ENCODE data around the gene RNGTT.
"Not testable (repeated sequence)": the region's sequence is repeated elsewhere in the genome, so short reads cannot be mapped to it uniquely, and the experiment has no call there.

RNGTT gene

DNA sequence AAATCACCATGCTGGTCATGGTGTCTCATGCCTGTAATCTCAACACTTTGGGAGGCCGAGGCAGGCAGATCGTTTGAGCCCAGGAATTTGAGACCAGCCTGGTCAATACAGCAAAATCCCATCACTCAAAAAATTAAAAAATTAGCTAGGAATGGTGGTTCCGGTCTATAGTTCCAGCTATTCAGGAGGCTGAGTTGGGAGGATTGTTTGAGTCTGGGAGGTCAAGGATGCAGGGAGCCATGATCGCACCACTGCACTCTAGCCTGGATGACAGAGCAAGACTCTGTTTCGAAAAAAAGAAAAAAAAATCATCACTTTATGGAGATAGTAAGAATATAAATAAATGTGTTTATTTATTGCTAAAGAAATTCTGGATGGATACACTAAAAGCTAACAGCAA lies 124.1 kb downstream of the RNGTT start:
- Mint-ChIP-seq H3K27ac (no peak overlapping the region), H3K27me3 (no peaks in the 10 kb centered on the region), H3K4me1 (peaks cover 16% of the 10 kb centered on the region), H3K36me3 (peaks cover 87% of the 10 kb centered on the region), H3K9me3 (peaks cover 5% of the 10 kb centered on the region), H3K4me3 (no peak overlapping the region)
- no peak for ATAC-seq

GRCh38 chr6:88835210-88835609 lies 128.2 kb downstream of the RNGTT start:
- no peaks in the 10 kb centered on the region for H3K27me3 Mint-ChIP-seq
- H3K4me1 Mint-ChIP-seq: peaks cover 15% of the 10 kb centered on the region
- H3K4me3 Mint-ChIP-seq: no peak overlapping the region
- peaks cover 20% of the 10 kb centered on the region for H3K9me3 Mint-ChIP-seq
- peaks cover 91% of the 10 kb centered on the region for H3K36me3 Mint-ChIP-seq
- ATAC-seq: no peak
- no peak overlapping the region for H3K27ac Mint-ChIP-seq

GRCh38 chr6:88833071-88833470 lies 130.3 kb downstream of the RNGTT start:
- Mint-ChIP-seq H3K9me3 (peaks cover 20% of the 10 kb centered on the region), H3K36me3 (peaks cover 91% of the 10 kb centered on the region)
- not testable (repeated sequence) for H3K27me3 Mint-ChIP-seq, H3K27ac Mint-ChIP-seq, H3K4me1 Mint-ChIP-seq, H3K4me3 Mint-ChIP-seq, ATAC-seq

GRCh38 chr6:88827599-88827998 lies 135.8 kb downstream of the RNGTT start:
- H3K36me3 Mint-ChIP-seq: peaks cover 68% of the 10 kb centered on the region
- H3K4me3 Mint-ChIP-seq, H3K27ac Mint-ChIP-seq, ATAC-seq, H3K27me3 Mint-ChIP-seq: not testable (repeated sequence)
- H3K9me3 Mint-ChIP-seq: peaks cover 13% of the 10 kb centered on the region
- H3K4me1 Mint-ChIP-seq: peaks cover 15% of the 10 kb centered on the region

DNA sequence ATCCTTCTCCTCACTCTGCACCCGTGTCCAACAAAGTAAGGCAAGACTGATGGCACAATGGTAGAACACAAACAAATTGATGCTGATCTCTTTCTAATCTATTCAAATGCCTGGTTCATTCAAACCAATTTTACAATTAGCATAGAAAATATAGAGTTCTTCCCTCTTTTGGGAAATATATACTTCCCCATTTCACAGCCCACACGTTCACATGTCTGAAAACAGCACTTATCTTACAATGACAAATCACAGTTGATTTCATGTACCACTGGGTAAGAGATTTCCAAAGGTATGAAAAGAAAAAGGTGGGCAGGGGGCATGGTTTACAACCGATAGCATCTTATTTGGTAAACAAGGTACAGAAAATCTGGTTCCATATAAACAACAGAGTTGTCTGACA lies 137.6 kb downstream of the RNGTT start:
- H3K9me3 Mint-ChIP-seq: peaks cover 7% of the 10 kb centered on the region
- no peak for ATAC-seq
- no peak overlapping the region for H3K27ac Mint-ChIP-seq
- H3K36me3 Mint-ChIP-seq: peaks cover 59% of the 10 kb centered on the region
- H3K4me3 Mint-ChIP-seq: no peak overlapping the region
- H3K4me1 Mint-ChIP-seq: peaks cover 10% of the 10 kb centered on the region
- no peaks in the 10 kb centered on the region for H3K27me3 Mint-ChIP-seq

GRCh38 chr6:88823998-88824397 lies 139.4 kb downstream of the RNGTT start:
- H3K27ac Mint-ChIP-seq: no peak overlapping the region
- H3K9me3 Mint-ChIP-seq: no peaks in the 10 kb centered on the region
- ATAC-seq: no peak
- H3K27me3 Mint-ChIP-seq: no peaks in the 10 kb centered on the region
- peaks cover 52% of the 10 kb centered on the region for H3K36me3 Mint-ChIP-seq
- no peak overlapping the region for H3K4me3 Mint-ChIP-seq
- peaks cover 15% of the 10 kb centered on the region for H3K4me1 Mint-ChIP-seq

DNA sequence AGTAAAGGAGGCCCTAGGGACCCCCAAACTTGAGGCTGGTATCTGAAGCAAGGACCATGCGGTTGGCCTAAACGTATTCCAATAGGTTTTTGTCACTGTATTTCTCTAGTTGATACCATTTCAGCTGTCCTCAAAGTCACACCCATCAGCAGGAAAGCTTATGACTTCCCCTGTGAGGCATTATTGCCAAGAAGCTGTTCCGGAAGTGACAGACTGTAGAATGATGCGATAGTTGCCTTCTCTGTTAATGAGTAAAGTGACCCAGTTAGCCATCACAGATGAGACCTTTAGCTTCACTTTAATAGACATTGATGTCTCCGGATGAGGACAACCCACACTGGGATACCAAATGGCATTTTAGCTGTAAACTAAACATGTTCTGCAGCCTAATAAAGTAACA lies 147.9 kb downstream of the RNGTT start:
- Mint-ChIP-seq H3K9me3 (no peaks in the 10 kb centered on the region), H3K27me3 (no peaks in the 10 kb centered on the region), H3K27ac (no peak overlapping the region), H3K4me3 (no peak overlapping the region), H3K4me1 (peaks cover 14% of the 10 kb centered on the region), H3K36me3 (peaks cover 41% of the 10 kb centered on the region)
- no peak for ATAC-seq

- Mint-ChIP-seq H3K27me3 (no peaks in the 10 kb centered on the region), H3K36me3 (peaks cover 39% of the 10 kb centered on the region)
- ATAC-seq: no peak
These were observed 148.5 kb downstream of the RNGTT start for GRCh38 chr6:88814909-88815308.

GRCh38 chr6:88813045-88813444 lies 150.4 kb downstream of the RNGTT start:
- ATAC-seq: no peak
- Mint-ChIP-seq H3K27ac (no peak overlapping the region), H3K4me3 (no peak overlapping the region), H3K9me3 (peaks cover 5% of the 10 kb centered on the region), H3K27me3 (no peaks in the 10 kb centered on the region), H3K36me3 (peaks cover 41% of the 10 kb centered on the region), H3K4me1 (peaks cover 5% of the 10 kb centered on the region)

More at GRCh38 chr6:88814909-88815308, 148.5 kb downstream of the RNGTT start:
- Mint-ChIP-seq H3K4me3 (no peak overlapping the region), H3K9me3 (no peaks in the 10 kb centered on the region), H3K27ac (no peak overlapping the region), H3K4me1 (peaks cover 13% of the 10 kb centered on the region)

- Mint-ChIP-seq H3K9me3 (peaks cover 17% of the 10 kb centered on the region), H3K27me3 (no peaks in the 10 kb centered on the region), H3K27ac (no peak overlapping the region), H3K4me3 (no peak overlapping the region), H3K36me3 (peaks cover 46% of the 10 kb centered on the region), H3K4me1 (peaks cover 8% of the 10 kb centered on the region)
- ATAC-seq: no peak
These were observed 152.7 kb downstream of the RNGTT start for GRCh38 chr6:88810701-88811100.

GRCh38 chr6:88810089-88810488 lies 153.3 kb downstream of the RNGTT start:
- H3K36me3 Mint-ChIP-seq: peaks cover 53% of the 10 kb centered on the region
- no peaks in the 10 kb centered on the region for H3K27me3 Mint-ChIP-seq
- no peak overlapping the region for H3K27ac Mint-ChIP-seq
- no peak for ATAC-seq
- peaks cover 17% of the 10 kb centered on the region for H3K9me3 Mint-ChIP-seq
- H3K4me1 Mint-ChIP-seq: peaks cover 14% of the 10 kb centered on the region
- H3K4me3 Mint-ChIP-seq: no peak overlapping the region

DNA sequence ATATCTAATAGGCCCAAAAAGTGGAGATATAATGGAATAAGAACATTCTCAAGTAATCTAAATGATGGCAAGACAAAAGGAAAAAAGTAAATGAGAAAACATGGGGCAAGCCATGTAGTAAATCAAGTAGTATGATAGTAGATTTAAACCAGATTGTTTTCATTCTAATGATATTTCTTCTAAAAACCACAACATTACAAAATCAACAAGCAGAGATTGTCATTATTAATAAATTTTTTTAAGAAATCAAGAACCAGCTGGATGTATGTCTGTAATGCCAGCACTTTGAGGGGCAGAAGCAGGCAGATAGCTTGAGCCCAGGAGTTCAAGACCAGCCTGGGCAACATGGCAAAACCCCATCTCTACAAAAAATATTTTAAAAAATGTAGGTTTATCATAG lies 155.0 kb downstream of the RNGTT start:
- H3K4me3 Mint-ChIP-seq: no peak overlapping the region
- peaks cover 17% of the 10 kb centered on the region for H3K9me3 Mint-ChIP-seq
- peaks cover 17% of the 10 kb centered on the region for H3K4me1 Mint-ChIP-seq
- H3K27ac Mint-ChIP-seq: no peak overlapping the region
- no peak for ATAC-seq
- H3K36me3 Mint-ChIP-seq: peaks cover 50% of the 10 kb centered on the region
- H3K27me3 Mint-ChIP-seq: no peaks in the 10 kb centered on the region

DNA sequence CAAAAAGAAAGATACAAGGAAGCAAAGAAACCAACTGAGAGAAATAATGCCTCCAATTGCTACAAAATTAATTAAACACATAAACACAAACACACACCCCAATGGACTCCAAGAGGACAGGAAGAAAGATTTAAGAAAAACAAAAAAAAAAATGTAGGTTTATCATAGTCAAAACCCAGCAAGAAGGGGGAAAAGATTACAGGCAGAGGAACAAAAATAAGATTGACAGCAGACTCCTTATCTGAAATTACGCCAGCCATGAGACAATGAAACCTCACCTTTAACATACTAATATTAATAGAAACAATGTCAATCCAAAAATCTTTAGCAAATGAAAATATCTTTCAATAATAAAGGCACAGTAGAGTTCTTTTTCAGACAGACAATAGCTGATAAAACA lies 155.8 kb downstream of the RNGTT start:
- Mint-ChIP-seq H3K9me3 (peaks cover 17% of the 10 kb centered on the region), H3K36me3 (peaks cover 50% of the 10 kb centered on the region), H3K4me3 (no peak overlapping the region), H3K4me1 (peaks cover 17% of the 10 kb centered on the region), H3K27me3 (no peaks in the 10 kb centered on the region), H3K27ac (no peak overlapping the region)
- ATAC-seq: no peak

DNA sequence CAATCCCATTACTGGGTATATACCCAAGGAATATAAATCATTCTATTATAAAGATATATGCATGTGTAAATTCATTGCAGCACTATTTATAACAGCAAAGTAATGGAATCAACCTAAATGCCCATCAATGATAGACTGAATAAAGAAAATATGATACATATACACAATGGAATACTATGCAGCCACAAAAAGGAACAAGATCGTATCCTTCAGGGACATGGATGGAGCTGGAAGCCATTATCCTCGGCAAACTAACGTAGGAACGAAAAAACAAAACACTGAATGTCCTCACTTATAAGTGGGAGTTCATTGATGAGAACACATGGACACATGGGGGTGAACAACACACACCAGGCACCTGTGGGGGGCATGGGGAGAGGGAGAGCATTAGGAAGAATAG lies 156.7 kb downstream of the RNGTT start:
- Mint-ChIP-seq H3K36me3 (peaks cover 57% of the 10 kb centered on the region), H3K9me3 (peaks cover 17% of the 10 kb centered on the region), H3K27ac (no peak overlapping the region), H3K4me1 (peaks cover 15% of the 10 kb centered on the region), H3K27me3 (no peaks in the 10 kb centered on the region), H3K4me3 (no peak overlapping the region)
- no peak for ATAC-seq

DNA sequence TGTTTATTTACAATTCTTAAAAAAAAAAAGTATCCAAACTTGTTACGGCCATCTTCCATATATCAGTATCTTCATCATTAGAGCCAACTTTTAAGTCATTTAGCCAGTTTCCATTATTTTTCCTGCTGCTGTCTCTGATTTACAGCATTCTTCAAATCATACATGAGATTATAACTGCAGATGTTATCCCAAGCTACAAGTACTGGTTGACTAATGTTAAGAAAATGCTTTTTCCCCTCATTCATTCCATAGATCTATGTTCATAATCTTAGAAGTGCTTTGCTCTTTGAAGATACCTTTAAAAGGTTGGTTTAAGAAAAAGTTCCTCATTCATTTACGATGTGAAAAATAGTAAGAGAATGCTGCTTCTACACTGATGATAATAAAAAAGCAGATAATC lies 158.7 kb downstream of the RNGTT start:
- peaks cover 67% of the 10 kb centered on the region for H3K36me3 Mint-ChIP-seq
- no peak overlapping the region for H3K4me3 Mint-ChIP-seq
- H3K4me1 Mint-ChIP-seq: peaks cover 13% of the 10 kb centered on the region
- no peak overlapping the region for H3K27ac Mint-ChIP-seq
- peaks cover 17% of the 10 kb centered on the region for H3K9me3 Mint-ChIP-seq
- H3K27me3 Mint-ChIP-seq: no peaks in the 10 kb centered on the region
- ATAC-seq: no peak

GRCh38 chr6:88785478-88785877 lies 177.9 kb downstream of the RNGTT start:
- Mint-ChIP-seq H3K4me3 (no peak overlapping the region), H3K27me3 (no peaks in the 10 kb centered on the region), H3K27ac (no peak overlapping the region), H3K36me3 (peaks cover 23% of the 10 kb centered on the region), H3K9me3 (no peaks in the 10 kb centered on the region), H3K4me1 (peaks cover 5% of the 10 kb centered on the region)
- ATAC-seq: no peak

Data from stimulated activated memory B cell treated with anti-CD40 and anti-IgM and Interleukin-4, amounts not matched to agents 10 μg/mL and 1 μg/mL and 100 μg/mL, for 72 hours (primary cell).